Transverse colon (tissue), 4 donors: Measurements from ENCODE around the gene IGSF3.
"Not testable (repeated sequence)": the region's sequence is repeated elsewhere in the genome, so short reads cannot be mapped to it uniquely, and the experiment has no call there.

Experiments
- EP300 ChIP-seq: sonication (generic); formaldehyde crosslinking; IDR thresholded peaks from one replicate; pipeline ENCODE4 v1.6.1; 2017; ENCODE audit warnings: antibody characterized with exemption, low read depth
- POLR2A ChIP-seq: fragments of 450-650 bp; IDR thresholded peaks from one replicate; pipeline ENCODE4 v1.6.1; 2016; ENCODE audit warnings: antibody characterized with exemption, mild to moderate bottlenecking, moderate library complexity
- POLR2AphosphoS5 ChIP-seq, 3 donors: sonication (generic); formaldehyde crosslinking; IDR thresholded peaks; one replicate each; pipeline ENCODE4 v1.6.1; 2016; ENCODE audit warnings: antibody characterized with exemption in 3 of 3
- TF ChIP-seq, protein P1 (sequence below), 5 experiments: fragments of 200-600 bp in 3 of 5; fragments of 450-650 bp in 2 of 5; sonication (generic) in 3 of 5; IDR thresholded peaks; 1 replicate in 2 of 5; 2 replicates in 3 of 5; pipeline ENCODE4 v1.5.1; 2016 to 2017; ENCODE audit warnings: antibody characterized with exemption in 5 of 5, inconsistent platforms in 3 of 5, mild to moderate bottlenecking in 2 of 5, moderate library complexity in 1 of 5

DNA sequence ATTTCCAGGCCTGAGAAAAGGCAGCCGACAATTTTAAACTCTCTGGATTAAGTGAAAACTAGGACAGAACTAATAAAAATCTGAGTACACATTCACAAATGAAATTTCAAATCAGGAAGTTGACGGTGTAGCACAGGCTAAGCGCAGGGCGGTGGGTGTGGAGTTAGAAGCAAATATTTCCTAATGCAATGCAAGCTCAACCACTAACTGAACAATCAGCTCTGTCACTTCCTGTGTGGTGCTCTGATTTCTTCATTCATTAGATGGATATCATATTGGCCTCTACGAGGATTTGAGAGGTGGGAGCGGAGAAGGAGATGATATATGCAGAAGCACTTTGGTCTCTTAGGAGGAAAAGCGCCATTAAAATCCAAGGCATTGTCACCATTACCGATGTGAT lies 61.5 kb downstream of the IGSF3 start:
- not testable (repeated sequence) for TF ChIP-seq POLR2A; EP300; POLR2AphosphoS5 (IDR thresholded peaks at IDR 0.05)
- TF ChIP-seq, protein P1, sequence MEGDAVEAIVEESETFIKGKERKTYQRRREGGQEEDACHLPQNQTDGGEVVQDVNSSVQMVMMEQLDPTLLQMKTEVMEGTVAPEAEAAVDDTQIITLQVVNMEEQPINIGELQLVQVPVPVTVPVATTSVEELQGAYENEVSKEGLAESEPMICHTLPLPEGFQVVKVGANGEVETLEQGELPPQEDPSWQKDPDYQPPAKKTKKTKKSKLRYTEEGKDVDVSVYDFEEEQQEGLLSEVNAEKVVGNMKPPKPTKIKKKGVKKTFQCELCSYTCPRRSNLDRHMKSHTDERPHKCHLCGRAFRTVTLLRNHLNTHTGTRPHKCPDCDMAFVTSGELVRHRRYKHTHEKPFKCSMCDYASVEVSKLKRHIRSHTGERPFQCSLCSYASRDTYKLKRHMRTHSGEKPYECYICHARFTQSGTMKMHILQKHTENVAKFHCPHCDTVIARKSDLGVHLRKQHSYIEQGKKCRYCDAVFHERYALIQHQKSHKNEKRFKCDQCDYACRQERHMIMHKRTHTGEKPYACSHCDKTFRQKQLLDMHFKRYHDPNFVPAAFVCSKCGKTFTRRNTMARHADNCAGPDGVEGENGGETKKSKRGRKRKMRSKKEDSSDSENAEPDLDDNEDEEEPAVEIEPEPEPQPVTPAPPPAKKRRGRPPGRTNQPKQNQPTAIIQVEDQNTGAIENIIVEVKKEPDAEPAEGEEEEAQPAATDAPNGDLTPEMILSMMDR (IDR thresholded peaks at IDR 0.05), result not testable (repeated sequence)
